Stomach (tissue), 9 donors: Measurements from ENCODE around the gene GREB1. TPM values are rescaled to one million over a fixed set of nuclear protein-coding genes. Genes with fewer than 3 reads are reported as not detected.

Source experiments
- DNase-seq, 2 donors: peaks; one replicate each; pipeline versions ENCODE4 v3.0.0 to v3.0.0-alpha.2; 2013 to 2019
- H3K27ac ChIP-seq, 5 donors: fragments of 200-600 bp in 4 of 5; sonication (generic) in 4 of 5; one replicate each; pipeline ENCODE4 v1.5.1; 2013 to 2019; ENCODE audit warnings: mild to moderate bottlenecking in 1 of 5, moderate library complexity in 1 of 5
- H3K27me3 ChIP-seq, 3 donors: fragments of 200-600 bp; sonication (generic); one replicate each; pipeline ENCODE4 v1.5.1; 2017 to 2019; ENCODE audit warnings: mixed run types in 1 of 3
- H3K36me3 ChIP-seq, 4 donors: fragments of 200-600 bp; sonication (generic); 1 replicate in 3 of 4; 2 replicates in 1 of 4; pipeline ENCODE4 v1.5.1; 2016 to 2019
- H3K4me1 ChIP-seq, 4 donors: fragments of 200-600 bp; sonication (generic); one replicate each; pipeline ENCODE4 v1.5.1; 2016 to 2019
- H3K4me3 ChIP-seq, 4 donors: fragments of 200-600 bp; sonication (generic) in 3 of 4; one replicate each; pipeline ENCODE4 v1.5.1; 2016 to 2019; ENCODE audit warnings: mild to moderate bottlenecking in 1 of 4
- H3K9me3 ChIP-seq, 4 donors: fragments of 200-600 bp; sonication (generic); one replicate each; pipeline ENCODE4 v1.5.1; 2016 to 2019
- CTCF ChIP-seq, 7 experiments: fragments of 450-650 bp in 4 of 7; fragments of 200-600 bp in 3 of 7; sonication (generic) in 3 of 7; IDR thresholded peaks; one replicate each; pipeline ENCODE4 v1.5.1; 2016 to 2019; ENCODE audit warnings: antibody characterized with exemption in 7 of 7, control low read depth in 2 of 7, mild to moderate bottlenecking in 1 of 7
- EP300 ChIP-seq: sonication (generic); formaldehyde crosslinking; IDR thresholded peaks from one replicate; pipeline ENCODE4 v1.6.1; 2017; ENCODE audit warnings: antibody characterized with exemption
- POLR2A ChIP-seq, 4 donors: fragments of 450-650 bp; IDR thresholded peaks; one replicate each; pipeline ENCODE4 v1.6.1; 2016; ENCODE audit warnings: antibody characterized with exemption in 4 of 4, control low read depth in 2 of 4, mild to moderate bottlenecking in 1 of 4, moderate library complexity in 1 of 4
- POLR2AphosphoS5 ChIP-seq, 3 donors: sonication (generic); formaldehyde crosslinking; IDR thresholded peaks; one replicate each; pipeline ENCODE4 v1.6.1; 2016; ENCODE audit warnings: antibody characterized with exemption in 3 of 3
- WGBS, 5 donors: extraction: QIAGEN DNeasy Blood & Tissue Kit in 3 of 5; methylation state at CpG; one replicate each; pipeline versions ENCODE4 v1.1.5 to v1.1.7; 2013 to 2018; 5-methylcytosine and 5-hydroxymethylcytosine counted together
- intact Hi-C: fragments of 100-400 bp; cut with DNase I; formaldehyde crosslinking; loops from one replicate; pipeline ENCODE4 v1.15.1; 2023; ENCODE audit warnings: low total_unique reads
- polyA plus RNA-seq, 3 donors: library from polyadenylated mRNA; stranded (reverse); fragments of 200-250 nt; gene quantifications; one replicate each; pipeline ENCODE4 v1.2.3, GENCODE V29; 2013
- total RNA-seq, 5 donors: library from RNA; depleted of rRNA; stranded (reverse); fragments of >200 nt; gene quantifications; one replicate each; pipeline versions ENCODE4 v1.1.0 to v1.2.3, GENCODE V29; 2014 to 2016
- donor health status: healthy with polysubstance abuse.
- donor health status: Bipolar disorder and iron deficiency.
- donor health status: healthy.

GREB1 gene
- total and polyA plus RNA-seq, 8 donors = 0.88 to 37.9 (median 3.6) TPM

- H3K36me3 ChIP-seq = no peaks in the 10 kb centered on the region
- H3K4me3 ChIP-seq = no peak overlapping the region
- TF ChIP-seq POLR2A (IDR thresholded peaks at IDR 0.05) (no peak), POLR2AphosphoS5 (IDR thresholded peaks at IDR 0.05) (no peak), CTCF (IDR thresholded peaks at IDR 0.05) (no peak)
- peaks cover 0 to 2% (median 0%) of the 10 kb centered on the region in 4 donors for H3K4me1 ChIP-seq
- H3K27me3 ChIP-seq = no peaks in the 10 kb centered on the region
- no peaks in the 10 kb centered on the region for H3K9me3 ChIP-seq
- intact Hi-C loops = no loop called here
- 94 to 97% (median 95%) methylated on average over 5 of the region's 5 CpGs for whole genome bisulfite sequencing, 5 donors
- DNase-seq = no peak
- H3K27ac ChIP-seq = no peak overlapping the region
Observed at GRCh38 chr2:11513319-11513718, 20.5 kb upstream of the GREB1 start.

GRCh38 chr2:11514081-11514730 is 19.6 kb upstream of the GREB1 start:
- H3K9me3 ChIP-seq = no peaks in the 10 kb centered on the region
- intact Hi-C loops = no loop called here
- no peak for DNase-seq
- H3K36me3 ChIP-seq = no peaks in the 10 kb centered on the region
- TF ChIP-seq POLR2AphosphoS5 (IDR thresholded peaks at IDR 0.05) (no peak), CTCF (IDR thresholded peaks at IDR 0.05) (no peak)
- no peak overlapping the region for H3K27ac ChIP-seq
- WGBS, 5 donors = 31 to 64% (median 35%) methylated on average over 3 of the region's 3 CpGs
- H3K4me1 ChIP-seq = no peaks in the 10 kb centered on the region
- H3K27me3 ChIP-seq = no peaks in the 10 kb centered on the region
- no peak overlapping the region for H3K4me3 ChIP-seq

GRCh38 chr2:11514904-11515303 is 18.9 kb upstream of the GREB1 start:
- Histone ChIP-seq H3K27ac (no peak overlapping the region), H3K9me3 (peaks cover 0 to under 1% (median 0%) of the 10 kb centered on the region in 4 donors), H3K36me3 (no peaks in the 10 kb centered on the region), H3K27me3 (no peaks in the 10 kb centered on the region), H3K4me1 (no peaks in the 10 kb centered on the region), H3K4me3 (no peak overlapping the region)
- no peak for DNase-seq
- intact Hi-C loops = no loop called here
- WGBS, 5 donors = 82 to 95% (median 86%) methylated on average over 6 of the region's 6 CpGs
- TF ChIP-seq EP300 = no peak
- no peak for TF ChIP-seq POLR2AphosphoS5 (IDR thresholded peaks at IDR 0.05)
- no peak for TF ChIP-seq CTCF (IDR thresholded peaks at IDR 0.05)
- TF ChIP-seq POLR2A (IDR thresholded peaks at IDR 0.05) = no peak

GRCh38 chr2:11515490-11515981 is 18.3 kb upstream of the GREB1 start:
- intact Hi-C loops = no loop called here
- WGBS, 5 donors = 55 to 64% (median 59%) methylated on average over 6 of the region's 6 CpGs
- Histone ChIP-seq H3K9me3 (peaks cover 0 to 5% (median 0%) of the 10 kb centered on the region in 4 donors), H3K36me3 (no peaks in the 10 kb centered on the region), H3K27ac (no peak overlapping the region), H3K4me3 (no peak overlapping the region), H3K4me1 (no peaks in the 10 kb centered on the region), H3K27me3 (no peaks in the 10 kb centered on the region)
- TF ChIP-seq POLR2AphosphoS5 (IDR thresholded peaks at IDR 0.05) = no peak
- TF ChIP-seq CTCF (IDR thresholded peaks at IDR 0.05) = no peak
- no peak for TF ChIP-seq POLR2A (IDR thresholded peaks at IDR 0.05)
- TF ChIP-seq EP300 = no peak
- DNase-seq = no peak
